Activated T-cell treated with anti-CD3 and anti-CD28 coated beads for 24 hours (primary cell): ENCODE measurements around the gene SSX5.
A peak's percentile ranks its signal among the peaks of the same experiment; 100 is the strongest.
"Not testable (repeated sequence)": the region's sequence is repeated elsewhere in the genome, so short reads cannot be mapped to it uniquely, and the experiment has no call there.

Source experiments
- DNase-seq: peaks from one replicate; pipeline ENCODE4 v3.0.0-alpha.2; 2020; ENCODE audit warnings: low read depth

Gene SSX5, protein sequence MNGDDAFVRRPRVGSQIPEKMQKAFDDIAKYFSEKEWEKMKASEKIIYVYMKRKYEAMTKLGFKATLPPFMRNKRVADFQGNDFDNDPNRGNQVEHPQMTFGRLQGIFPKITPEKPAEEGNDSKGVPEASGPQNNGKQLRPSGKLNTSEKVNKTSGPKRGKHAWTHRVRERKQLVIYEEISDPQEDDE

GRCh38 chrX:48196745-48197201, at the start of gene SSX5:
SSX5 (minus strand) TSS chrX:48196795; CDS start chrX:48195358, 1,437 bp downstream.
- no peak for DNase-seq

DNA sequence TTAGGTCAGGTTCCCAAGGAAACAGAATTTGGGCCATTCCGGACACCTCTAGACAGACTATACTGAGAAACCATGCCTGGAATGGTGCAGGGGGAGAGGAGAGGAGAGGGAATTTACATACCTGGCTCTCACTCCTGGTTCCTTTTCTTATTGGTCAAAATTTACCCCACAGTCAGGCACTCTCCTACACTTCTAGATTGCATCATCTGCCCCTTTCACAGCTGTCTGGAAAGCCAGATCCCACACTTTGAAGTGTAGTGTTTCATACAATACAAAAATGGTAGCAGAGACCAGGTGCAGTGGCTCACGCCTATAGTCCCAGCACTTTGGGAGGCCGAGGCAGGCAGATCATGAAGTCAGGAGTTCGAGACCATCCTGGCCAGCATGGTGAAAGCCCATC, 27.6 kb upstream of the SSX5 start:
- DNase-seq, result not testable (repeated sequence)

- DNase-seq, result not testable (repeated sequence)
Measured at GRCh38 chrX:48214341-48214740, 17.7 kb upstream of the SSX5 start.

DNA sequence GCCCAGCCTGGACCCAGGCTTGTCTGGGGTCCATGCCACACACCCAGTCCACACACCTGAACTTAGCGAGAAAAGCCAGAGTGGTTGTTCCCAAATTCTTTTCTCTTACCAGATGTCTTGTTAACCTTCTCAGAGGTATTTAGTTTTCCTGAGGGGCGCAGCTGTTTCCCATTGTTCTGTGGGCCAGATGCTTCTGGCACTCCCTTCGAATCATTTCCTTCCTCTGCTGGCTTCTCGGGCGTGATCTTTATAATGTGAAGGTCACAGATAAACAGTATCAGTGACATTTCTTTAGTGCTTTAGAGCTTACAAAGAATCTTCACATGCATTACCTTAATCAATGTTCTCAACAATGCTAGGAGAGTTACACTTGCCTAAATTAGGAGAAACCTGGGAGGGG, 6.6 kb downstream of the SSX5 start:
- DNase-seq, result not testable (repeated sequence)

- not testable (repeated sequence) for DNase-seq
Measured at GRCh38 chrX:48181882-48182281, 14.7 kb downstream of the SSX5 start.

- DNase-seq, result no peak
Measured at GRCh38 chrX:48180811-48181210, 15.8 kb downstream of the SSX5 start.

DNA sequence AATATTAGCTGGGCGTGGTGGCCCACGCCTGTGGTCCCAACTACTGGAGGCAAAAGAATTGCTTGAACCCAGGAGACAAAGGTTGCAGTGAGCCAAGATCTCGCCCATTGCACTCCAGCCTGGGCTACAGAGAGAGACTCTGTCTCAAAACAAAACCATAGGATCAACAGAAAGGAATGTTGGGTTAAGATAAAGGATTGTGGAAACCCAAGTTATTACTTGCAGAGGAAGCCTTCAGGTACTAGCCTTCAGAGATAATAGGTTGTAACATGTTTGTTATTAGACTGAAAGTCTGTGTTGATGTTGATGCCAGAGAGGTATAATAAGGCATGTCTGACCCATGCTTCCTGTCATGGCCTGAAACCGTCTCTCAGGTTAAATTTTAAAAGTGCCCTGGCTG, 16.9 kb downstream of the SSX5 start:
- no peak for DNase-seq

- not testable (repeated sequence) for DNase-seq
Measured at GRCh38 chrX:48166322-48166721, 30.3 kb downstream of the SSX5 start.

- no peak for DNase-seq
Measured at GRCh38 chrX:48165241-48165640, 31.4 kb downstream of the SSX5 start.

DNA sequence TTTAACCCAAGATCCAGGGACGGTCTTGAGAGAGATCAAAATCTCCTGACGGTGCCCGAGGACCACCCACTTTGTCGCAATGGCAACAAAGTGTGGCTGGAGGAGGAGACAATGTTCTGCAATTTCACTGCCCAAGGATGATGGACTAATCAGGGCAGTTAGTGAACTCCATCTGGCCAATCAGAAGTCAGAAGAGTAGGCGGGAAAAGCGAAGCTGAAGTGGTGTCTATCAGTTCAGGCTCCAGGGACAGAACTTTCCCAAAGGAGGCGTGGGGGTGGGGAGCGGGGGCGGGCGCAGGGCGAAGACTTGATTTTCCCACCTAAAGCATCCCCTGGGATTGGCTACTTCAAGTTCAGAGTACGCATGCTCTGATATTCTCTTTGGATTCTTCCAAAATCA, 40.6 kb downstream of the SSX5 start:
- DNase-seq, result no peak

GRCh38 chrX:48154796-48155195, 41.8 kb downstream of the SSX5 start:
- no peak for DNase-seq

- no peak for DNase-seq
Measured at GRCh38 chrX:48153769-48154168, 42.8 kb downstream of the SSX5 start.

- DNase-seq, result peak; percentile 10
Measured at GRCh38 chrX:48142697-48143096, 53.9 kb downstream of the SSX5 start.

- not testable (repeated sequence) for DNase-seq
Measured at GRCh38 chrX:48141810-48142508, 54.6 kb downstream of the SSX5 start.

DNA sequence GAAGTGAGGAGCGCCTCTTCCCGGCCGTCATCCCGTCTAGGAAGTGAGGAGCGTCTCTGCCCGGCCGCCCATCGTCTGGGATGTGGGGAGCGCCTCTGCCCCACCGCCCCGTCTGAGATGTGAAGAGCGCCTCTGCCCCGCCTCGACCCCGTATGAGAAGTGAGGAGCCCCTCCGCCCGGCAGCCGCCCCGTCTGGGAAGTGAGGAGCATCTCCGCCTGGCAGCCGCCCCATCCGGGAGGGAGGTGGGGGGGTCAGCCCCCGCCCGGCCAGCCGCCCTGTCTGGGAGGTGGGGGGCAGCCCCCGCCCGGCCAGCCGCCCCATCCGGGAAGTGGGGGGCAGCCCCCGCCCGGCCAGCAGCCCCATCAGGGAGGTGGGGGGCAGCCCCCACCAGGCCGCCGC, 57.5 kb downstream of the SSX5 start:
- DNase-seq, result not testable (repeated sequence)
